GM18526 (cell line): ENCODE results near the gene IPO11.

Source experiments
- POLR2A ChIP-seq: IDR thresholded peaks from 3 replicates; pipeline ENCODE4 v1.6.1; 2011; ENCODE audit not compliant: insufficient read length; ENCODE audit errors: extremely low read depth

IPO11 gene

DNA sequence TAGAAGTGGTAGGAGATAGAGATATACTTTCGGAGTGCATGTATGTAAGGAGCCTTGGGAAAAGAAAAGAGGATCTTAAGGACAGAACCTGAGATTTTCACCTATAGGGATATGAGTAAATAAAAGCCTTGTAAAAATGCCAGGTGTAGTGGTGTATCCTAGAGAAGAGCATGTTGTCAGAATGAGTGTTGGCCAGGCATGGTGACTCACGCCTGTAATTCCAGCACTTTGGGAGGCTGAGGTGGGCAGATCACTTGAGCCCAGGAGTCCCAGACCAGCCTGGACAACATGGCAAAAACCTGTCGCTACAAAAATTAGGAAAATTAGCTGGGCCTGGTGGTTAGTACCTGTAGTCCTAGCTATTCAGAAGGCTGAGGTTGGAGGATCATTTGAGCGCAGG, 76.0 kb downstream of the IPO11 start:
- no peak for TF ChIP-seq POLR2A

DNA sequence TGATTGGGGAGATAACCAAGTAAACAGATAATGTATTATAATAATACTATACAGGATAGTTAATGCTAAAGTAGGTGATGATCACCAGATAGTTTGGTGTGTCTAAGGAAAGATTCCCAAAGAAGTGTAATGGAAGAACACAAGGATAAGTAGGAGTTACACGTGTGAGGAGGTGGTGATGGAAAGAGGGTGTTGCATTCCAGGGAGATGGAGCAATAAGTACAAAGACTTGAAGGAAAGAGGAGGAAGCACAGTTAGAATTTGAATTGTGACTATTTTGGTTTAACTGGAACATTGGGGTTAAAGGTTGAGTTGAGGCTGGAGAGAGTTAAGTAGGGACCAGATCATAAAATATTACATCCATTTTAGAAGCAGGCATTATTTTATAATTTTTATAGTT, 76.9 kb downstream of the IPO11 start:
- TF ChIP-seq POLR2A = no peak

DNA sequence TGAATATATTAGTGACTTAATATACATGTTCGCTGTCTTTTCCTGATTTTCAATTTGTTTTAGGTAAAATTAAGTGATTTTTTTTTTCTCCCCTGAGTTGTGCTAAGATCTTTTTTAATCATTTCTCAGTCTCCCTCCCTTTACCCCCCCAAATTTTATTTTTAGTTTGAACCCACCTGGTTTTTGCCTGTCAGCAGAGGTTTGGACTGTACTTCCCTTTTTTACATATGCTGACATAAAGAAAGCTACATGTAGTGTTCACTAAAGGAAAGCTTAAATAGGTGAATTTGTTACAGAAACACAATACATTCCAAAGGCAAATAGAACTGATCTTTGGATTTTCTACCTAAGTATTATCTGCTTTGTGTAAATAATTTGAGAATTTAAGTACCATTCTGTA, 82.2 kb downstream of the IPO11 start:
- no peak for TF ChIP-seq POLR2A

DNA sequence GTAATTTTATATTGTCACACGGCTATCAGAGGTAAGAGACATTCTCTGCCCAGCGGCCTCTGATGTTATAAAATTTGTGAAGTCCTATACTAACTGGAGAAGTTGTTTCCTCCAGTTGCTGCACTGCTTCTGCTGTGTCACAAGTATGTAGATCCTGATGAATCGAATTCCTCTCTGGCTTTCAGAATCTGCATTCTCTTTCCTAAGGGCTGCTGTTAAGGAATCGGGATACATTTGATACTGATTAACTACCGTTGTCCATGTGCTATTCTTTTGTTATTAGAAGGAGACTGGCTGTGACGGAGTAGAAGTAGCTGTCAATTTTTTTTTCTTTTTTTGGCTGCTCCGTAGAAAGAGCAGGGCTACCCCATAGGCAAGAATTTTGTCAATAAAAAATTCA, 84.3 kb downstream of the IPO11 start:
- TF ChIP-seq POLR2A = no peak

DNA sequence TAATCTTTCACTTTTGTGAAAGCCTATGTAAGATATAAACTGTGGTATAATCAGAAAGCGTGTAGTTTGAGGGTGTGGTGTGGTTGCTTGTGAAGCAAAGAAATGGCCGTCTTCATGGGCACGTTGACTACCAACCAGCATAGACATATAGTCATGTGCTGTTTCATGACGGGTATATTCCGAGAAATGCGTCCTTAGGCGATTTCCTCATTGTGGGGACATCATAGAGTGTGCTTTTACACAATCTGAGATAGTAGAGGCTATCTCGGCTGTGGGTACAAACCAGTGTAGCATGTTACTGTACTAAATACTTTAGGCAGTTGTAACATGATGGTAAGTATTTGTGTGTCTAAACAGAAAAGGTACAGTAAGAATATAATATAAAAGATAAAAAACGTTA, 86.4 kb downstream of the IPO11 start:
- no peak for TF ChIP-seq POLR2A

DNA sequence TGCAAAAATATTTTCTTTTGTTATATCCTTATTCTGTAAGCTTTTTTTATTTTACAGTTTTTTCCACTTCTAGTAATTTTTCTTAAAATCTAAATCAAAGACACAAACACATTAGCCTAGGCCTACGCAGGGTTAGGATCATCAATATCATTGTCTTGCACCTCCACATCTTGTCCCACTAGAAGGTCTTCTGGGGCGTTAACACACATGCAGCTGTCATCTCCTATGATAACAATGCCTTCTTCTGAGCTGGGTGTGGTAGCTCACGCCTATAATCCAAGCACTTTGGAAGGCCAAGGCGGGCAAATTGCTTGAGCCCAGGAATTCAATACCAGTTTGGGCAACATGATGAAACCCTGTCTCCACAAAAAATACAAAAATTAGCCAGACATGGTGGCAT, 87.2 kb downstream of the IPO11 start:
- no peak for TF ChIP-seq POLR2A

DNA sequence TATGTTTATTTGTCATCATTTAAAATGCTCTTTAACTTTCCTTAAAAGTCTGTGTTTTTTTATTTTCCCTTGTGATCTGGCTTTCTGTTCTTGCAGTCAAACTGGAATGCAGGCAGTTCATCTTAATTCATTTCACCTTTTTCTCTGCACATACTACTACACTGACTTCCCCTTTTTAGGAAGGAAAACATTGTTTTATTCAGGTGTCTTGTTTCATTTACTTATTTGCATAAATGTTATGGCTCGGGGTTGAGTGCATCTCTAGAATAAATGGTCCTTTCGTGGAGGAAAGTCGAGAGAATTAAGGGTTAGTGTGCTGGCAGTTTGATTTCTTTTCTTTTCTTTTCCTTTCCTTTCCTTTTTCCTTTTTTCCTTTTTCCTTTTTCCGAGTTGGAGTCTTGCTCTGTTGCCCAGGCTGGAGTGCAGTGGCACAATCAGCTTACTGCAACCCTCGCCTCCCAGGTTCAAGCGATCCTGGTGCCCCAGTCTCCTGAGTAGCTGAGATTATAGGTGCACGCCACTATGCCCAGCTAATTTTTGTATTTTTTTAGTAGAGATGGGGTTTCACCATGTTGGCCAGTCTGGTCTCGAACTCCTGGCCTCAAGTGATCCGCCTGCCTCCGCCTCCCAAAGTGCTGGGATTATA, 90.0 kb downstream of the IPO11 start:
- TF ChIP-seq POLR2A = no peak

DNA sequence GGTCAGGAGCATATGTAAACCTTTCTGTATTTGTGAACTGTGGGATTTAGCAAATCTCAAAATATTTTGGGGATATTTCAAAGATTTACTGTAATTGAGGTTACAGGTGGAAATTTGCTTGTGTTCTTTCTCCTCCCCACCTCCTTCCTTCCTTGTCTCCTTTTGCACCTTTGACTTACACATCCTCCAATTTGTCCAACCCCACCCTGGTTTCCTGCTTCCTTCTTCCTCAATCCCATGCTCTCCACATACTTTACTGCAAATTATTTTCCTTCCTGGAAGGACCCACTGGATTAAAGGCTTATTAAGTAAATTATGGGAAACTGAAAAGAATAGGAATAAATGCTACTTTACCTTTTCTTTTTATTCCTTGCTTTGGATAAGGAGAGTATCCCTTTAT, 91.6 kb downstream of the IPO11 start:
- TF ChIP-seq POLR2A = no peak

DNA sequence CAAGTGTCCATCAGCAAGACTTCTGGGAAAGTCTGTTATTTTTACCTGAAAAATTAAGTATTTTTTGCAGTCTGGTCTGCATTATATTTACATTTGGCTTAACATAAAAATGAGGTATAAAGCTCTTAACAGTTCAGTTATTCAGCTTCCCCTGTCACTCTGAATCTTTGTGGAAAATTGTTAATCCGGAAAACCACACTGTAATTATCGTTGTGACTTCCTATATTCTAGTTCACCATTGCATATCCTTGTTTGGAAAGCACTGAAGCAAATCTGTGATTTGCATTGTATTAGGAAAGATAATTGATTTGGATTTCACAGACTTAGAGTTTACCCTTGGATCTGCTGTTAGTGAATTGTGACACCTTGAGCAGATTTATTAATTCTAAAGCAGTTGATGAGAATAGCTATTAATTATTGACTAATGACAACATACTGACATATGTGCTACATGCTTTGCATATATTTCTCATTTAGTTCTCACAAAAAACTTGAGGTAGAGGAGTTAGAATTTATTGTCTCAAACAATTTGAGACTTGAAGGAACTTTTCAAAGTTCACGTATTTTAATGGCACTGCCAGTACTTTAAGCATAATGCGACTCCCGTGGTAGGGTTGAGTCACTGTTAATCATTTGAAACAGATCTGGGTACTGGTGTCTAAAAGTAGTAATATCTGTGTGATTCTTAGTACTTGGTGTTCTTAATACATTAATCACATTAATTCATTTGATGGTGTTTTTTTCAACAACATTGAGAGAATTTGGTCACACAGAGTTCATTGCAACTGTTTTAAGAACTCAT, 94.3 kb downstream of the IPO11 start:
- TF ChIP-seq POLR2A = no peak

DNA sequence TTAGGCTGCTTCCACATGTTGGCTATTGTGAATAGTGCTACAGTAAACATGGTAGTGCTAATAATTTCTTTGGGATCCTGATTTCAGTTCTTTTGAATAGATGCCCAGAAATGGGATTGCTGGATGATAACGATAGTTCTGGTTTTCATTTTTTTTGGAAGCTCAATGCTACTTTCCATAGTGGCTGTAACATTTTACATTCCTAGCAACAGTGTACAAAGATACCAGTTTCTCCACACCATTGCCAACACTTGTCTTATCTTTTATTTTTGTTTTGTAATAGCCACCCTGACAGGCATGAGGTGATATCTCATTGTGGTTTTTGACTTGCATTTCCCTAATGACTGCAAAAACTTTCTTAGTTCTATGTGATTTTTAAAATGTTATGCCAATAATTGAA, 97.2 kb downstream of the IPO11 start:
- TF ChIP-seq POLR2A = no peak

DNA sequence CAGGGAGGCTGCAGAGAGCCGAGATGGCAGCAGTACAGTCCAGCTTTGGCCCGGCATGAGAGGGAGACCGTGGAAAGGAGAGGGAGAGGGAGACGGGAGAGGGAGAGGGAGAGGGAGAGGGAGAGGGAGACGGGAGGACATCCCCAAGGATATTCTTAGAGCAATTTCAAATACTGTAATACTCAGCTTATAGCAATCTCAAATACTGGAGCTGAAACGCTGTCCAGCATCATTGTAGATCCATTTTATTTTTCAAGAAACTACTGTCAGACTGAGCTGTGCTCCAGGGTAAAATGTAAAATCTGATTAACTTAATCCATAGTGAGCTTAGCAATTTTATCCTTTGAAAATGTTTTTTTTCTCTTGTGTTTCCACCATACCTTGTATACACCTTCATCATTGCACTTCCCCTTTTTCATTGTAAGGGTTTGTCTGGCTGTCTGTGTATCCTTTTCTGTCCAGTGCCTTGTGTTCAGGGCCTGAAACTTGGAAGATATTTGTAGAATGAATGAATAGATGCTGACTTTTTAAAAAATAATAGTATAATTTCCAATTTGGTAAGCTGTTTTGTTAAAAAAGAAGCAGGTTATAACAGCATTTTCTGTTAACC, 102.1 kb downstream of the IPO11 start:
- no peak for TF ChIP-seq POLR2A

DNA sequence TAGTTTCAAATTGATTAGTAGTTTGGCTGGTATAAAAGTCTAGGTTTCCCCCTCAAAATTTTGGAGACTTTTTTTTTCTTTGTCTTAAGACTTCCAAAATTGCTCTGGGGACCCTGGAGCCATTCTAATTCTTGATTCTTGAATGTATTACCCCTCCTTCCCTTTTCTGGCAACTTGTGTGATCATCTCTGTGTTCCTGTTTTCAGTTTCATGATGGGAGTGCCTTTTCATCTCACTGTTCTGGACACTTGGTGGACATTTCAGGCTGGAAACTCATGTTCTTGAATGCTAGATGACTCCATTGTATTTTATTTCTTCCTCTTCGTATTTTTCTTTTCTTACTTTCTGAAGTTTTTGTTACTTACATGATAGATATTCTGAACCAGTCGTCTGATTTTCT, 108.8 kb downstream of the IPO11 start:
- no peak for TF ChIP-seq POLR2A

DNA sequence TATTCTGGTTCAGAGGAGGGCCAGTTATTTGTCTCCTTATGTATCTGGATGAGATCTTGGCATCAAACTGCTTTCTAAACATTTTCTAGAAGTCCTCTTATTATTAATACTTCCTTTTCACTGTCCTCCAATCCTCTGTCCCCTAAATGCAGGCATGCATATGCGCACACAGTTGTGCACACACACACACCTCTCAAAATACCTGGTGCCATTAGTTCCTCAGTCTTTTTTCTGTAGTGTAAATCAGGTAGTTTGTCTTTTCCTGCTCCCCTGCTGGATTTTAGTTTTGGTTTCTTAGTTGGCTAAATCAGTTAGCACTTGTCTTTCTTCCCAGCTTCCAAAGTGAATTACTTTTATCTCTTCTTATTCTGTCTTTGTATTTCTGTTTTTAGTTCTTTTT, 110.2 kb downstream of the IPO11 start:
- no peak for TF ChIP-seq POLR2A

DNA sequence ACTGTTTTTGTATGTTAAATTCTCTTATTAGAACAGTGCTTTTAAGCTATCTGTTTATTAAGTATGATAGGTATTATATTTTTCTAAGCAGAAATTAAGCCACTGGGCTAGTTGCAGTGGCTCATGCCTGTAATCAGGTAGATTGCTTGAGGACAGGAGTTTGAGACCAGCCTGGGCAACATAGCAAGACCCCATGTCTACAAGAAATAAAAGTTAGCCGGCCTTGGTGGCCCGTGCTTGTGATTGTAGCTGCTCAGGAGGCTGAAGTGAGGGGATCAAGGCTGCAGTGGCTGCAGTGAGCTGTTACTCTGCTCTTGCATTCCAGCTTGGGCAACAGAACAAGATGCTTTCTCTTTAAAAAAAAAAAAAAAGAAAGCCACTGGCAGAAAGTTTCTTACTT, 121.0 kb downstream of the IPO11 start:
- no peak for TF ChIP-seq POLR2A

DNA sequence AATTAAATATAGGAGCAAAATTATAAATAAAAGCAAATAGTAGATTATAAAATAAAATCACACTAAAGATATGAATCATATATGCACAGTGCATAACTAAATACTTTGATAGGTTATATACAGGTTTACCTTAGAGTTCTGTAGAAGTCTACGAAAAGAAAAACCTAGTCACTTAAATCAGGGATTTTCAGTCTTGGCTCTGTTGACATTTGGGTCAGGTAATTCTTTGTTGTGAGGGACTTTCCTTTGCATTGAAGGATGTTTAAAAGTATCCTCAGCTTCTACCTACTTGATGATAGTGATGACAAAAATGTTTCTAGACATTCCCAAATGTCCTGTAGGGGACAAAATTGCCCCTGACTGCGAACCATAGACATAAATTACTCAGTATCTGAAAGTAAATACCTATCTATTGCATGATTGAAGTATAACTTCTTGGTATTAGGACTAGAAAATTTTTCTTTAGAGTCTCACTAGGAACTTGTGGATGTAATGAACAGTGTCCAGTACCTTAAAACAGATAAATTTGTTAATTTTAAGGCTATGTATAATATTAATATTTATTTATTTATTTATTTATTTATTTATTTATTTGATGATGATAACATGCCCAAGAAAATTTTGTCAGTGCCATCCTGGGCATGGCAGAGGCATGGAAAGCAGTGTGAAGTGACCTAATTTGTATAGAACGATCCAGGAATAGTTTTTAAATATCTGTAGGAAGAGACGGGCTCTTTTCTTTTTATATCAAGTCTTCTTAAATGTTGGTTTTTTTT, 122.1 kb downstream of the IPO11 start:
- TF ChIP-seq POLR2A = no peak

DNA sequence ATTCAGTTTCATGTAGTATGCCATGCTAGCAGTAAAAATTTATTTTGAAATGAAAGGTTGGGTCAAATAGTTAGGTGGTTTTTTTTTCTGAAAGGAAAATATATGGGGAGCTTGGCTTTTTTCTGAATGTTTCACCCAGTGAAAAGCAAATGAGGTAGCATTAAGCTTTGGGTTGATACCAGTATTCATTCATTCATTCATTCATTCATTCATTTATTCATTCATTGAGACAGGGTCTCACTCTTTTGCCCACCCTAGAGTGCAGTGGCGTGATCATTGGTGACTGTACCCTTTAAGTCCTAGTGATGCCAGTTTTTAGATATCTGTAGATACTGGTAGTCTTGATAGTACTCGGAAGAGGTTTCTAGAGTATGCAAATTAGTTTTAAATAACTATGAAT, 123.7 kb downstream of the IPO11 start:
- TF ChIP-seq POLR2A = no peak
